ENCODE data around the gene CORO1C. TPM values are rescaled to one million over a fixed set of nuclear protein-coding genes. Genes with fewer than 3 reads are reported as not detected.

Gene CORO1C
- total RNA-seq, 1 donor from 2014 or later: 128 TPM

DNA sequence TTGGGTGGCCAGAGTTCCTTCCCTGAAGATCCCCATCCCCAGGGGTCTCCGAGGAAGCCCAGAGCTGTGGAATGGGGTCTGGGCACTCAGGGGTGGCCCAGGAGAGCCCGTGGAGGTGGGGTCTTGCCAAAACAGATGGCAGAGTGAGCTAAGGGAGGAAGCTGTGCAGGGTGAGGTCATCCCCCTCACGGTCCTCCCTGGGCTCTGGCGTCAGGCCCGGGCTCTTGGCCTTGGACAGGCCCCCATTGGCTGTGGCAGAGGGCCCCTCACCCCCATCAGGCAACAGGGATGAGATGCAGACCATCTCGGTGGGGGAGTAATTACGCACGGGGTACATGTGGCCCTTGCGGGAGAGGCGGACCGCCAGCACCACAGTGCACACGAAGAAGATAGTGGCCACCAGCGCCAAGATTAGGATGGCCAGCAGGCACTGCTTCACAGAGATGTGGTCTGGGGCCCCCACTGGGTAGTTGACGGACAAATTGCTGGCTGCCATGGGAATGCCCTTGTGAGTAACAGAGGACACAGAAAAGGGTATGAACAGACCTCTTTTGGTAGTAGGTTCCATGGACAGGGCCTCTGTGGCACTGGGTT is 108.3 kb downstream of the CORO1C start:
- H2AFZ ChIP-seq (replicated peaks): peak overlapping the region; percentile 100
- H4K20me1 ChIP-seq (ENCODE audit: low read depth): no peaks in the 10 kb centered on the region
- H3K36me3 Mint-ChIP-seq: no peaks in the 10 kb centered on the region
- no peak overlapping the region for H3K4me2 ChIP-seq
- H3K27me3 ChIP-seq: no peaks in the 10 kb centered on the region
- H3K27ac ChIP-seq: no peak overlapping the region
- peak overlapping the region; percentile 97 for H3K27ac Mint-ChIP-seq
- TF ChIP-seq EZH2 (IDR thresholded peaks at IDR 0.05): no peak
- no peak overlapping the region for H3K4me3 Mint-ChIP-seq
- H3K79me2 ChIP-seq (ENCODE audit: low read depth): no peaks in the 10 kb centered on the region
- H3K4me3 ChIP-seq: no peak overlapping the region
- H3K9me3 ChIP-seq (ENCODE audit: low read depth): no peaks in the 10 kb centered on the region
- peaks cover 23% of the 10 kb centered on the region for H3K4me1 Mint-ChIP-seq
- H3K9me3 Mint-ChIP-seq: no peaks in the 10 kb centered on the region
- no peaks in the 10 kb centered on the region for H3K36me3 ChIP-seq
- no peak overlapping the region for H3K9ac ChIP-seq
- no peak for DNase-seq (ENCODE audit: low spot score)
- H3K4me1 ChIP-seq: peaks cover 8% of the 10 kb centered on the region
- no peaks in the 10 kb centered on the region for H3F3A ChIP-seq (ENCODE audit: low read depth)
- peaks cover 14% of the 10 kb centered on the region for H3K27me3 Mint-ChIP-seq (ENCODE audit: insufficient read depth, low read depth)

DNA sequence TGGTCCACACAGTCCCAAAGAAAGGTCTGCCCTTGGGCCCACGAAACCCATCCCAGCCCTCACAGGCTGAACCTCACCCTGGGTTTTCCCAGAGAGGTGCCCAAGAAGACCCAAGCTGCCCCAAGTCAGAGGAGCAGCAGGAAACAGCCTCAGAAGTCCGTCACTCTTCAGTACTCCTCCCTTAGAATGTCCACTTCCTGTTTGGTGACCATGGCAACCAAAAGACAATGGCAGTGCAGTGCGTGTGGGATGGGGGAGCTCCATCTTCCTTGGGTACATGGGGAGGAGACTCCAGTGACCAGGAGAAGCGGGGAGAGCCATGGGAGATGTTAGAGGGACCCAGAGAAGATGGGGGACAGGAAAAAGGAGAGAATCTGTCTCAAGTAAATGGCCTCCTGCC is 108.9 kb downstream of the CORO1C start:
- H3K27ac Mint-ChIP-seq: peak overlapping the region; percentile 97
- TF ChIP-seq EZH2phosphoT487 (IDR thresholded peaks at IDR 0.05) (no peak), EZH2 (IDR thresholded peaks at IDR 0.05) (no peak), CTCF (IDR thresholded peaks at IDR 0.05) (no peak)

GRCh38 chr12:108621161-108621560 is 110.2 kb downstream of the CORO1C start:
- TF ChIP-seq CTCF (IDR thresholded peaks at IDR 0.05) (no peak), EZH2 (IDR thresholded peaks at IDR 0.05) (no peak), EZH2phosphoT487 (IDR thresholded peaks at IDR 0.05) (no peak)
- no peak for DNase-seq (ENCODE audit: low spot score)
- Histone ChIP-seq H3K27ac (no peak overlapping the region), H3K4me1 (peaks cover 8% of the 10 kb centered on the region), H3K9ac (no peak overlapping the region), H4K20me1 (ENCODE audit: low read depth) (no peaks in the 10 kb centered on the region), H3K4me3 (no peak overlapping the region), H3K36me3 (no peaks in the 10 kb centered on the region), H3K27me3 (no peaks in the 10 kb centered on the region), H3F3A (ENCODE audit: low read depth) (no peaks in the 10 kb centered on the region), H3K9me3 (ENCODE audit: low read depth) (no peaks in the 10 kb centered on the region), H3K4me2 (no peak overlapping the region), H3K79me2 (ENCODE audit: low read depth) (no peaks in the 10 kb centered on the region), H2AFZ (replicated peaks) (no peak overlapping the region)
- Mint-ChIP-seq H3K4me1 (peaks cover 25% of the 10 kb centered on the region), H3K9me3 (no peaks in the 10 kb centered on the region), H3K4me3 (no peak overlapping the region), H3K27me3 (ENCODE audit: insufficient read depth, low read depth) (peaks cover 15% of the 10 kb centered on the region), H3K27ac (peak overlapping the region; percentile 68), H3K36me3 (no peaks in the 10 kb centered on the region)

More for the DNA sequence above, 108.9 kb downstream of the CORO1C start:
- Histone ChIP-seq H3K4me3 (no peak overlapping the region), H3K4me1 (peaks cover 8% of the 10 kb centered on the region), H3K27me3 (no peaks in the 10 kb centered on the region), H3K4me2 (peak overlapping the region; percentile 31), H3K9me3 (ENCODE audit: low read depth) (no peaks in the 10 kb centered on the region), H2AFZ (replicated peaks) (peak overlapping the region; percentile 100), H3K36me3 (no peaks in the 10 kb centered on the region), H3F3A (ENCODE audit: low read depth) (no peaks in the 10 kb centered on the region), H3K79me2 (ENCODE audit: low read depth) (no peaks in the 10 kb centered on the region), H3K9ac (no peak overlapping the region), H4K20me1 (ENCODE audit: low read depth) (no peaks in the 10 kb centered on the region), H3K27ac (no peak overlapping the region)
- Mint-ChIP-seq H3K9me3 (no peaks in the 10 kb centered on the region), H3K4me1 (peaks cover 25% of the 10 kb centered on the region), H3K27me3 (ENCODE audit: insufficient read depth, low read depth) (peaks cover 14% of the 10 kb centered on the region), H3K4me3 (peak overlapping the region; percentile 7), H3K36me3 (no peaks in the 10 kb centered on the region)
- peak; percentile 63 for DNase-seq (ENCODE audit: low spot score)

GRCh38 chr12:108620236-108620879 is 111.0 kb downstream of the CORO1C start:
- Histone ChIP-seq H3K9ac (no peak overlapping the region), H3K27ac (no peak overlapping the region), H3K4me3 (no peak overlapping the region), H3K79me2 (ENCODE audit: low read depth) (no peaks in the 10 kb centered on the region), H3K36me3 (no peaks in the 10 kb centered on the region), H4K20me1 (ENCODE audit: low read depth) (no peaks in the 10 kb centered on the region), H3F3A (ENCODE audit: low read depth) (no peaks in the 10 kb centered on the region), H3K9me3 (ENCODE audit: low read depth) (no peaks in the 10 kb centered on the region), H3K4me2 (no peak overlapping the region), H2AFZ (replicated peaks) (peak overlapping the region; percentile 34), H3K27me3 (no peaks in the 10 kb centered on the region), H3K4me1 (peaks cover 8% of the 10 kb centered on the region)
- Mint-ChIP-seq H3K27ac (no peak overlapping the region), H3K36me3 (no peaks in the 10 kb centered on the region), H3K27me3 (ENCODE audit: insufficient read depth, low read depth) (peaks cover 17% of the 10 kb centered on the region), H3K9me3 (no peaks in the 10 kb centered on the region), H3K4me1 (peaks cover 25% of the 10 kb centered on the region), H3K4me3 (no peak overlapping the region)
- no peak for DNase-seq (ENCODE audit: low spot score)
- TF ChIP-seq EZH2 (IDR thresholded peaks at IDR 0.05): no peak
- TF ChIP-seq EZH2phosphoT487 (IDR thresholded peaks at IDR 0.05): no peak
- no peak for TF ChIP-seq CTCF (IDR thresholded peaks at IDR 0.05)
